ENCODE measurements around the gene GPR183. TPM values are rescaled to one million over a fixed set of nuclear protein-coding genes. Genes with fewer than 3 reads are reported as not detected.
A peak's percentile ranks its signal among the peaks of the same experiment; 100 is the strongest.

GPR183 gene
- total RNA-seq, 1 experiment from 2014 or later: 0.30 TPM

- no peak for TF ChIP-seq EZH2phosphoT487 (IDR thresholded peaks at IDR 0.05; ENCODE audit: borderline replicate concordance)
- TF ChIP-seq CEBPB (IDR thresholded peaks at IDR 0.05; ENCODE audit: low read depth): no peak
- TF ChIP-seq YY1 (IDR thresholded peaks at IDR 0.05; ENCODE audit: extremely low read depth, insufficient replicate concordance, low read depth, low read length): no peak
- TF ChIP-seq REST (IDR thresholded peaks at IDR 0.05; ENCODE audit: low read depth): no peak
- no peak for TF ChIP-seq ZBTB33 (IDR thresholded peaks at IDR 0.05; ENCODE audit: extremely low read depth, insufficient replicate concordance, low read length)
Observed at GRCh38 chr13:99344610-99345208, 37.5 kb upstream of the GPR183 start (continued).

DNA sequence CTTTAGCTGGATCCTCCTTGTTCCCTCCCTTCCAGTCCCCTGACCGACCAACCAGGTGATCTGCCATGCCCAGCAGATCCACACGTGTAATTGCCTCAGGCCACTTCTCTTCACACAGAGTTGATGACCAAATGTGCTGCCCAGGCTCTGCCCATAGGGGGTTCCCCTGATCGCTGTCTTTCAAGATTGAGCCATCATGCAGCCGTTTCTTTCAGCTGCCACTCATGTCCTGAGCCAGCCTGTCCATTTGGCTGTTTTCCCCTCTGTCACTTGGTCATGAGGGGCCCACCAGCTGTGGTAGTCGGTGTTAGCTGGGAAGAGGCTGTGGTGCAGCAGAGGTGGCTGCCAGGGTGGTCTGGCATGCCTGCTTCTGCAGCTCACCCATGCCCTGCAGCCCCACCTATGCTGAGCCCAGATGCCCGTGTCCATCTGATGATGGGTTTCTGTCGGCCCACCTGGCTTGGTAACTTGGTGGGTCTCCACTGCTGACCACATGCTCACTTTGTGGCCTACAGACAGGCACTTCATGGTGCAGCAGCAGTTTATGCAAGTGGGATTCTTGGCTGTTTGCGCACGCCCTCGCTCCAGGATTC is 35.6 kb upstream of the GPR183 start:
- 0 out of 2 replicates have a peak, but pooled peaks have one; percentile 34 for ATAC-seq
- intact Hi-C loops (cut with micrococcal nuclease): no loop called here
- H3K9me2 ChIP-seq (ENCODE audit: insufficient read depth): no peaks in the 10 kb centered on the region
- no peaks in the 10 kb centered on the region for H4K20me1 ChIP-seq (ENCODE audit: insufficient read depth)
- H3K4me3 ChIP-seq (replicated peaks in 1 of 2; ENCODE audit: low read depth in 1 of 2, low read length in 2 of 2): no peak overlapping the region
- H3K9ac ChIP-seq (ENCODE audit: low read length): no peak overlapping the region
- no peak overlapping the region for H2AFZ ChIP-seq (ENCODE audit: low read depth, low read length, poor library complexity, severe bottlenecking)
- H3K9me3 ChIP-seq (ENCODE audit: control insufficient read depth in 1 of 2, insufficient read depth in 1 of 2, low read depth in 1 of 2, low read length in 2 of 2): no peaks in the 10 kb centered on the region
- H3K79me2 ChIP-seq (ENCODE audit: insufficient read depth, low read length): no peaks in the 10 kb centered on the region
- CTCF ChIA-PET: no interaction called here
- no peaks in the 10 kb centered on the region for H3K4me1 ChIP-seq (ENCODE audit: control insufficient read depth in 1 of 2, insufficient read depth in 2 of 2, low read length in 2 of 2)
- DNase-seq (ENCODE audit: low read depth, low spot score): no peak
- BruUV-seq (replicated peaks): no TSS peak
- H3K36me3 ChIP-seq (ENCODE audit: control insufficient read depth in 1 of 2, insufficient read depth in 2 of 2, low read length in 2 of 2): peaks cover 6 to 8% of the 10 kb centered on the region in 2 experiments; a peak in 3 of 4 replicates
- RAD21 ChIA-PET (ENCODE audit: low non-redundant PET in 1 of 2, low total read pairs in 2 of 2, uncharacterized antibody in 2 of 2, unreplicated experiment in 2 of 2): no interaction called here
- H3K4me2 ChIP-seq (ENCODE audit: low read length): no peak overlapping the region
- H3K27me3 ChIP-seq (ENCODE audit: insufficient read depth, low read length): no peaks in the 10 kb centered on the region
- POLR2A ChIA-PET: no interaction called here
- no peak overlapping the region for H3K27ac ChIP-seq (ENCODE audit: low read depth, low read length)
- no peak for TF ChIP-seq CBX3 (IDR thresholded peaks at IDR 0.05; ENCODE audit: low read depth)
- TF ChIP-seq EZH2phosphoT487 (IDR thresholded peaks at IDR 0.05; ENCODE audit: borderline replicate concordance): no peak
- no peak for TF ChIP-seq ZNF274 (IDR thresholded peaks at IDR 0.05; ENCODE audit: low read depth, low read length)
- TF ChIP-seq RAD21 (IDR thresholded peaks at IDR 0.05; ENCODE audit: low read depth): no peak
- TF ChIP-seq, protein P1, sequence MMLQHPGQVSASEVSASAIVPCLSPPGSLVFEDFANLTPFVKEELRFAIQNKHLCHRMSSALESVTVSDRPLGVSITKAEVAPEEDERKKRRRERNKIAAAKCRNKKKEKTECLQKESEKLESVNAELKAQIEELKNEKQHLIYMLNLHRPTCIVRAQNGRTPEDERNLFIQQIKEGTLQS (IDR thresholded peaks at IDR 0.05): no peak
- TF ChIP-seq JUND (IDR thresholded peaks at IDR 0.05): no peak
- TF ChIP-seq, protein P2, sequence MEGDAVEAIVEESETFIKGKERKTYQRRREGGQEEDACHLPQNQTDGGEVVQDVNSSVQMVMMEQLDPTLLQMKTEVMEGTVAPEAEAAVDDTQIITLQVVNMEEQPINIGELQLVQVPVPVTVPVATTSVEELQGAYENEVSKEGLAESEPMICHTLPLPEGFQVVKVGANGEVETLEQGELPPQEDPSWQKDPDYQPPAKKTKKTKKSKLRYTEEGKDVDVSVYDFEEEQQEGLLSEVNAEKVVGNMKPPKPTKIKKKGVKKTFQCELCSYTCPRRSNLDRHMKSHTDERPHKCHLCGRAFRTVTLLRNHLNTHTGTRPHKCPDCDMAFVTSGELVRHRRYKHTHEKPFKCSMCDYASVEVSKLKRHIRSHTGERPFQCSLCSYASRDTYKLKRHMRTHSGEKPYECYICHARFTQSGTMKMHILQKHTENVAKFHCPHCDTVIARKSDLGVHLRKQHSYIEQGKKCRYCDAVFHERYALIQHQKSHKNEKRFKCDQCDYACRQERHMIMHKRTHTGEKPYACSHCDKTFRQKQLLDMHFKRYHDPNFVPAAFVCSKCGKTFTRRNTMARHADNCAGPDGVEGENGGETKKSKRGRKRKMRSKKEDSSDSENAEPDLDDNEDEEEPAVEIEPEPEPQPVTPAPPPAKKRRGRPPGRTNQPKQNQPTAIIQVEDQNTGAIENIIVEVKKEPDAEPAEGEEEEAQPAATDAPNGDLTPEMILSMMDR (IDR thresholded peaks at IDR 0.05 in 2 of 3, conservative IDR thresholded peaks at IDR 0.05 in 1 of 3; ENCODE audit: borderline replicate concordance in 1 of 3, insufficient read depth in 1 of 3, low read depth in 2 of 3, low read length in 2 of 3): no peak
- TF ChIP-seq SIN3A (IDR thresholded peaks at IDR 0.05; ENCODE audit: low read depth): no peak
- TF ChIP-seq ZBTB33 (IDR thresholded peaks at IDR 0.05; ENCODE audit: extremely low read depth, insufficient replicate concordance, low read length): no peak
- no peak for TF ChIP-seq YY1 (IDR thresholded peaks at IDR 0.05; ENCODE audit: extremely low read depth, insufficient replicate concordance, low read depth, low read length)
- TF ChIP-seq CEBPB (IDR thresholded peaks at IDR 0.05; ENCODE audit: low read depth): no peak

Measured in HCT116 (cell line).